ENCODE data around the gene JAZF1. TPM values are rescaled to one million over a fixed set of nuclear protein-coding genes. Genes with fewer than 3 reads are reported as not detected.

JAZF1 gene
- total RNA-seq, 1 experiment from 2014 or later, result 9.1 TPM

GRCh38 chr7:27910326-27910725 is 270.3 kb downstream of the JAZF1 start:
- Histone ChIP-seq H3K4me2 (ENCODE audit: insufficient read depth, insufficient read length, low read length) (peak overlapping the region; percentile 23), H3K27me3 (ENCODE audit: insufficient read depth, low read length) (no peaks in the 10 kb centered on the region), H2BK5ac (ENCODE audit: insufficient read length, low read length) (no peak overlapping the region)

More at GRCh38 chr7:27910326-27910725, 270.3 kb downstream of the JAZF1 start:
- Histone ChIP-seq H2BK120ac (ENCODE audit: low read depth, low read length, poor library complexity, severe bottlenecking) (no peak overlapping the region), H4K20me1 (ENCODE audit: control insufficient read depth, insufficient read depth, insufficient read length) (no peaks in the 10 kb centered on the region), H4K5ac (ENCODE audit: insufficient read length, low read depth, low read length) (no peak overlapping the region), H3K18ac (ENCODE audit: insufficient read length, low read depth, low read length) (no peak overlapping the region), H3K79me2 (ENCODE audit: insufficient read depth, low read length) (no peaks in the 10 kb centered on the region), H2BK20ac (ENCODE audit: low read depth, low read length, poor library complexity, severe bottlenecking) (no peak overlapping the region), H3K23me2 (ENCODE audit: insufficient read length, low read depth, low read length, poor library complexity, severe bottlenecking) (no peaks in the 10 kb centered on the region), H3K9ac (ENCODE audit: extremely low read depth, insufficient read length, low read length) (no peak overlapping the region), H3T11ph (ENCODE audit: low read length) (no peak overlapping the region), H4K8ac (replicated peaks; ENCODE audit: insufficient read length, low read depth, low read length) (no peak overlapping the region), H2BK15ac (ENCODE audit: low read depth, low read length) (no peak overlapping the region), H3K56ac (ENCODE audit: insufficient read length, low read depth, low read length) (no peak overlapping the region), H2AFZ (ENCODE audit: low read length) (no peak overlapping the region), H3K23ac (ENCODE audit: insufficient read length, low read depth, low read length) (no peak overlapping the region), H4K91ac (ENCODE audit: insufficient read length, low read depth, low read length) (no peak overlapping the region), H3K14ac (ENCODE audit: insufficient read depth, low read length) (no peak overlapping the region), H3K4me1 (ENCODE audit: insufficient read depth, low read length) (peaks cover 35% of the 10 kb centered on the region; the same call in 1 of the 2 replicates), H3K4ac (ENCODE audit: low read depth, low read length) (no peak overlapping the region), H3K27ac (ENCODE audit: insufficient read length, low read depth, low read length) (peak overlapping the region; percentile 88), H3K9me3 (ENCODE audit: control insufficient read depth, low read depth, low read length) (no peaks in the 10 kb centered on the region), H2BK12ac (ENCODE audit: insufficient read length, low read depth, low read length) (no peak overlapping the region), H2AK5ac (ENCODE audit: insufficient read length, low read length) (no peak overlapping the region), H3K79me1 (ENCODE audit: insufficient read depth, low read depth, low read length, poor library complexity, severe bottlenecking) (no peaks in the 10 kb centered on the region)
- Mint-ChIP-seq H3K4me3 (peak overlapping the region; percentile 46 to 60; a peak in 4 of 5 replicates), H3K4me1 (peaks cover 83 to 86% of the 10 kb centered on the region in 2 experiments), H3K27me3 (ENCODE audit: low read depth) (no peaks in the 10 kb centered on the region), H3K9me3 (no peaks in the 10 kb centered on the region), H3K36me3 (ENCODE audit: insufficient read depth in 1 of 3, low read depth in 3 of 3) (no peaks in the 10 kb centered on the region), H3K27ac (peak overlapping the region; percentile 96 to 99 (median 97); a peak in 6 of 7 replicates)
- DNase-seq, result peak; percentile 76
- no CpG with 5 or more reads among the region's 3 CpGs for WGBS (ENCODE audit: extremely low coverage, insufficient read length, low lambda C conversion rate)
- no peak for TF ChIP-seq CTCF (conservative IDR thresholded peaks at IDR 0.05)
